Measurements from ENCODE around the gene SLC38A11. TPM values are rescaled to one million over a fixed set of nuclear protein-coding genes. Genes with fewer than 3 reads are reported as not detected.
A peak's percentile ranks its signal among the peaks of the same experiment; 100 is the strongest.

The SLC38A11 gene
- total and polyA plus RNA-seq, 2 of the 13 experiments (the other 11 are each of a cell fraction or from before 2014, with no cell fraction given) = 14.0 to 14.3 TPM

DNA sequence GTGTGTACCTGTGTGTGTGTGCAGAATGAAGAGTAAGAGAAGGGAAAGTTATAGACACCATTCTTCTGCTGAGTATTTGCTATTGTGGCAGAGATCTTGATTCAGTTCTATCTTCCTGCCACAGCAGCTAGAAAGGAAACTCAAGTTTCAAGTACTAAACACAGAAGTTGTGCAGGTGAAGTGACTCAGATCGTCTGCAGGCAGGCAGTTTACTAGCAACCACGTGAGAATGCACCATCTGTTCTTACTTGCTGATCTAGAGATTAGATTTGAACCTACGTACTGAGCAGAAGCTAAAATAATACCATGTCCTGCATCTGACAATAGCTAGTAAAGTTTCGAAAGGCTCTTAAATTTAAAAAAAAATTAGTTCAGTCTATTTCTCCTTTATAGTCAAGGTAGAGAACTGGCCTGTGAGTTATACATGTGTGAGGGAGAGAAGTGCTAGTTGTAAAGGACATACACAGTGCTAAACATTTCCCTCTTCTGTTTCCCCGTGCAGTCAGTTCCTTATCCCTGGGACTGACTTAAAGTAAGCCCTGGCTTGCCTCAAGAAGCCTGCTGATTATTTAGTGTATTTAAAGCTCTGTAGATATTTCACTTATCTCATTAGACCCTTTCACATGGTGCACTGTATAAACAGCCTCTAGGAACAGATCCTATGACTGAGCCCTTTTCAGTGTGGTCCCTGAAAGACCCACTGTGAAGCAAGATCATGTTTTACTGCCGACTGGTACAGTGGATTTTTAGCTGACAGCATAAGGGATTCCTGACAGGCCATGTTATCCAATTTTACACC, 45.0 kb downstream of the SLC38A11 start (continued):
- TF ChIP-seq, protein P1, sequence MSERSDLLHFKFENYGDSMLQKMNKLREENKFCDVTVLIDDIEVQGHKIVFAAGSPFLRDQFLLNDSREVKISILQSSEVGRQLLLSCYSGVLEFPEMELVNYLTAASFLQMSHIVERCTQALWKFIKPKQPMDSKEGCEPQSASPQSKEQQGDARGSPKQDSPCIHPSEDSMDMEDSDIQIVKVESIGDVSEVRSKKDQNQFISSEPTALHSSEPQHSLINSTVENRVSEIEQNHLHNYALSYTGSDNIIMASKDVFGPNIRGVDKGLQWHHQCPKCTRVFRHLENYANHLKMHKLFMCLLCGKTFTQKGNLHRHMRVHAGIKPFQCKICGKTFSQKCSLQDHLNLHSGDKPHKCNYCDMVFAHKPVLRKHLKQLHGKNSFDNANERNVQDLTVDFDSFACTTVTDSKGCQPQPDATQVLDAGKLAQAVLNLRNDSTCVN (CRISPR knock-in tag; IDR thresholded peaks at IDR 0.05; ENCODE audit: borderline replicate concordance) = no peak
- TF ChIP-seq, protein P2, sequence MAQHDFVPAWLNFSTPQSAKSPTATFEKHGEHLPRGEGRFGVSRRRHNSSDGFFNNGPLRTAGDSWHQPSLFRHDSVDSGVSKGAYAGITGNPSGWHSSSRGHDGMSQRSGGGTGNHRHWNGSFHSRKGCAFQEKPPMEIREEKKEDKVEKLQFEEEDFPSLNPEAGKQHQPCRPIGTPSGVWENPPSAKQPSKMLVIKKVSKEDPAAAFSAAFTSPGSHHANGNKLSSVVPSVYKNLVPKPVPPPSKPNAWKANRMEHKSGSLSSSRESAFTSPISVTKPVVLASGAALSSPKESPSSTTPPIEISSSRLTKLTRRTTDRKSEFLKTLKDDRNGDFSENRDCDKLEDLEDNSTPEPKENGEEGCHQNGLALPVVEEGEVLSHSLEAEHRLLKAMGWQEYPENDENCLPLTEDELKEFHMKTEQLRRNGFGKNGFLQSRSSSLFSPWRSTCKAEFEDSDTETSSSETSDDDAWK (CRISPR knock-in tag; IDR thresholded peaks at IDR 0.05) = no peak
- no peak for TF ChIP-seq STAG1 (CRISPR knock-in tag; IDR thresholded peaks at IDR 0.05)
- TF ChIP-seq ZNF607 (CRISPR knock-in tag; IDR thresholded peaks at IDR 0.05; ENCODE audit: borderline replicate concordance) = no peak
- TF ChIP-seq ZNF878 (CRISPR knock-in tag; IDR thresholded peaks at IDR 0.05) = peak; percentile 24; the same call in 1 of the 2 replicates
- no peak for TF ChIP-seq ZNF709 (CRISPR knock-in tag; IDR thresholded peaks at IDR 0.05)
- TF ChIP-seq ZNF629 (CRISPR knock-in tag; conservative IDR thresholded peaks at IDR 0.05) = no peak
- TF ChIP-seq KAT8 (CRISPR knock-in tag; IDR thresholded peaks at IDR 0.05) = no peak
- TF ChIP-seq ZNF275 (CRISPR knock-in tag; IDR thresholded peaks at IDR 0.05; ENCODE audit: borderline replicate concordance) = no peak
- no peak for TF ChIP-seq KDM5B (CRISPR knock-in tag; IDR thresholded peaks at IDR 0.05; ENCODE audit: borderline replicate concordance)
- TF ChIP-seq WIZ (CRISPR knock-in tag; IDR thresholded peaks at IDR 0.05) = no peak
- no peak for TF ChIP-seq CCAR2 (optimal IDR thresholded peaks at IDR 0.05; ENCODE audit: low read depth, low read length)
- TF ChIP-seq ARID2 (CRISPR knock-in tag; IDR thresholded peaks at IDR 0.05; ENCODE audit: borderline replicate concordance) = 0 out of 2 replicates have a peak, but pooled peaks have one; percentile 57
- no peak for TF ChIP-seq ZNF296 (CRISPR knock-in tag; conservative IDR thresholded peaks at IDR 0.05)
- no peak for TF ChIP-seq MAFK (conservative IDR thresholded peaks at IDR 0.05 in 1 of 2, IDR thresholded peaks at IDR 0.05 in 1 of 2; ENCODE audit: low read length in 2 of 2)
- TF ChIP-seq, protein P3, sequence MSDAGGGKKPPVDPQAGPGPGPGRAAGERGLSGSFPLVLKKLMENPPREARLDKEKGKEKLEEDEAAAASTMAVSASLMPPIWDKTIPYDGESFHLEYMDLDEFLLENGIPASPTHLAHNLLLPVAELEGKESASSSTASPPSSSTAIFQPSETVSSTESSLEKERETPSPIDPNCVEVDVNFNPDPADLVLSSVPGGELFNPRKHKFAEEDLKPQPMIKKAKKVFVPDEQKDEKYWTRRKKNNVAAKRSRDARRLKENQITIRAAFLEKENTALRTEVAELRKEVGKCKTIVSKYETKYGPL (CRISPR knock-in tag; IDR thresholded peaks at IDR 0.05) = no peak
- TF ChIP-seq MAF1 (CRISPR knock-in tag; IDR thresholded peaks at IDR 0.05; ENCODE audit: borderline replicate concordance) = no peak
- peak; percentile 36; the same call in 1 of the 2 replicates for TF ChIP-seq ZMYM4 (CRISPR knock-in tag; IDR thresholded peaks at IDR 0.05)
- 0 out of 2 replicates have a peak, but pooled peaks have one; percentile 42 for TF ChIP-seq NCOA1 (CRISPR knock-in tag; IDR thresholded peaks at IDR 0.05)
- peak; percentile 62; the same call in 1 of the 2 replicates for TF ChIP-seq BCL6 (CRISPR knock-in tag; IDR thresholded peaks at IDR 0.05)
- TF ChIP-seq, protein P4, sequence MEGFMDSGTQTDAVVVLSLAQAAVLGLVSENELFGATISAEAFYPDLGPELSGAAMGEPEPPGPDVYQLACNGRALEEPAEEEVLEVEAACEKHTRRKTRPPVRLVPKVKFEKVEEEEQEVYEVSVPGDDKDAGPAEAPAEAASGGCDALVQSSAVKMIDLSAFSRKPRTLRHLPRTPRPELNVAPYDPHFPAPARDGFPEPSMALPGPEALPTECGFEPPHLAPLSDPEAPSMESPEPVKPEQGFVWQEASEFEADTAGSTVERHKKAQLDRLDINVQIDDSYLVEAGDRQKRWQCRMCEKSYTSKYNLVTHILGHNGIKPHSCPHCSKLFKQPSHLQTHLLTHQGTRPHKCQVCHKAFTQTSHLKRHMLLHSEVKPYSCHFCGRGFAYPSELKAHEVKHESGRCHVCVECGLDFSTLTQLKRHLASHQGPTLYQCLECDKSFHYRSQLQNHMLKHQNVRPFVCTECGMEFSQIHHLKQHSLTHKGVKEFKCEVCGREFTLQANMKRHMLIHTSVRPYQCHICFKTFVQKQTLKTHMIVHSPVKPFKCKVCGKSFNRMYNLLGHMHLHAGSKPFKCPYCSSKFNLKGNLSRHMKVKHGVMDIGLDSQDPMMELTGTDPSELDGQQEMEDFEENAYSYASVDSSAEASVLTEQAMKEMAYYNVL (CRISPR knock-in tag; IDR thresholded peaks at IDR 0.05; ENCODE audit: borderline replicate concordance) = no peak
- TF ChIP-seq DRAP1 (CRISPR knock-in tag; IDR thresholded peaks at IDR 0.05) = no peak
- no peak for TF ChIP-seq RXRB (CRISPR knock-in tag; IDR thresholded peaks at IDR 0.05; ENCODE audit: borderline replicate concordance)

Measured in HepG2 (cell line).